CD4-positive, alpha-beta T cell treated with Interleukin-17A for 1 hour (primary cell): ENCODE results near the gene PFN1.
"Not testable (repeated sequence)": the region's sequence is repeated elsewhere in the genome, so short reads cannot be mapped to it uniquely, and the experiment has no call there.

Experiments
- DNase-seq: peaks from one replicate; pipeline ENCODE4 v3.0.0-alpha.2; 2020

The PFN1 gene

DNA sequence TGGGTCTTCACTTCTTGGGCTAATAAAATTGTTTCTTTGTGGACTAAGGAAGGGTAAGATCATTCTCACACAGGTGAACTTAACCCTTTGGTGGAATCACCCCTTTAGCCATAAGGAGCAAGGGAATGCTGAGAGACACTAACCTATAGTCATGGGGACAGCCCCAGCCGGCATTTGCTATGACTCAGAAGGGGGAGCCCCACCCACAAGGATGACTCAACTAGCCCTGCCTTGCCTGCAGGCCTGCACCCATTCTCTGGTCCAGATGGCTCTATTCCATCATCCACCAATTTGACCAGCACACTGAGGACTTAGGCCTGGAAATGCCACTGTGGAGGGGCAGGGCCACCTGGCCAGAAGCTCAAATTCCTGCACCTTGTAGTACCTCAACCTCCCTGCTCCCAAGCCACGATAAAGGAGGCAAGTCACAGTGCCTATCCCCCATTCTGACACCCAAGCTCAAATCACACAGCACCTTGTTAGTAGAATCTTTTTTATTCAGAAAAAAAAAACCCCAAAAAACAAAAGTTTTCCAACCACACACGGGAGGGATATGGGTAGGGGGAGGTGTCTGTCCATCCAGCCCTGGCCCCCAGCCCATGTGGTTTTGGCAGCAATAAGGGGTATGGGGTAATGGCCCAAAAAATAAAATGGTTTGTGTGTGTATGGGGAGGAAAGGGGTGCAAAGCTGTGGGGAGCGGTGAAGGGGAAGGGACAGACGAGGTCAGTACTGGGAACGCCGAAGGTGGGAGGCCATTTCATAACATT, 3.0 kb downstream of the PFN1 start:
- DNase-seq: peak; percentile 78

- no peak for DNase-seq
Measured at GRCh38 chr17:4944554-4945175, 3.7 kb downstream of the PFN1 start.

DNA sequence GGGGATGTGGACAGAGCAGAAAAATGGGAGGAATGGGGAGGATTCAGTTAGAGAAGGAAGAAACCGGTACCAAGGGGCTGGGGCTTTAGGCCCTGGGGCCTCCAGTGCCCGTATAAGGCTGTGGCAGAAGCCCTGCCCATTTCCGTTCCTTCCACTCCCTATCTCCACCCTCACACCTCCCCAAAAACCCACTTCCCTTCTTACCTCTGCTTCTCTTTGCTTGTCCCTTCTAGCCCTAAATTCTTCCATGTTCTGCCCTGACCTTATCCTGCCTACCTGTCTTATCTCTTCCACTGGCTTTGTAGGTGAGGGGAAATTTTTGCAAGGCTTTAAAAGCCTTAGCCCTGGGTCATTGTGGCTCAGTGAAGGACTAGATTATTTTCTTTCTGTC, 4.2 kb downstream of the PFN1 start:
- DNase-seq: peak; percentile 77

- DNase-seq: no peak
Measured at GRCh38 chr17:4942760-4943508, 5.4 kb downstream of the PFN1 start.

DNA sequence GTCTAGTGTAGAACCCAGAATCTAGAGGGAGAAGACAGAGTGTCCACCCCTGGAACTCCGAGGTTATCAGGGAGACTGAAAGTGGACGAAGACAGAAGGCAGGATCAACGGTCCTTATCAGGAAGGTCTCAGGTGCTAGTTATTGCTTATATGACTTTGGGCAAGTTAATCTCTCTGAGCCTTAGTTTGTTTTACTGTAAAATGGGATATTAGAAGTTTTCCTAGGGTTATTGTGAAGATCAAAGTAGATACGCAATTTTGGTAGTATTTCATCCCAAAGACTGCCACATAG, 7.1 kb downstream of the PFN1 start:
- DNase-seq: no peak

DNA sequence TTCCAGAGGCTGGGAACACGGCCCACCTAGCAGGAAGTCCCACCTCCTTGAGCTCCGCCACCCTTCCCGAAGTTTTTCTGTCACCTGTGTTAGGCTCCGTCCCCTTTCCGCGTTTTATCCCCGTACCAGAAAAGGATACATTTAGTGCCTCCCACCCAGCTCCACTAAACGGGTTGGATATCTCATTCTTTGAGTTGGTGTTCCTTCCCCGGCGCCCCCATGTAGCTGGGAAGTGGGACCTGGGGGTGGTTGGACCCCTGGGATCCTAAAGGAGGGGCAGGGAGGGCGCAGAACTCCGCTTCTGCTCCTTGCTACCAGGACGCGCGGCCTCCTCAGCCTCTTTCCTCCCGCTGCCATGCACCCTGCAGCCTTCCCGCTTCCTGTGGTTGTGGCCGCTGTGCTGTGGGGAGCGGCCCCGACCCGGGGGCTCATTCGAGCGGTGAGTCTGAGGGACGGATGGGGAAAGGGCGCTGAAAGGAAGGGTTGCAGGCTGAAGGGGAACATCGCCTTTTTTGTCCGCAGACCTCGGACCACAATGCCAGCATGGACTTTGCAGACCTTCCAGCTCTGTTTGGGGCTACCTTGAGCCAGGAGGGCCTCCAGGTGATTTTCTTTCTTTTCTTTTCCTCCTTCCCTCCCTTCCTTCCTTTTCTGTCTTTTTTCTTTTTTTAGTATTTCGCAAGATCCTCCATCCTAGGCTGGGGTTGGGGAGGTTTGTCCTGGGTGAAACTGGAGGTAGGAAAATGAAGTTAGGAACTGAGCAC, 7.6 kb downstream of the PFN1 start:
- DNase-seq: peak; percentile 40

GRCh38 chr17:4939796-4940554, 8.4 kb downstream of the PFN1 start, which contains the start of the genes RNF167 and SLC25A11:
TSS of gene RNF167 (plus strand) at chr17:4940268. CDS start at chr17:4940910, 642 bp downstream.
TSS of gene SLC25A11 (minus strand) at chr17:4940046. CDS start at chr17:4939910, 136 bp downstream.
- peak; percentile 100 for DNase-seq

DNA sequence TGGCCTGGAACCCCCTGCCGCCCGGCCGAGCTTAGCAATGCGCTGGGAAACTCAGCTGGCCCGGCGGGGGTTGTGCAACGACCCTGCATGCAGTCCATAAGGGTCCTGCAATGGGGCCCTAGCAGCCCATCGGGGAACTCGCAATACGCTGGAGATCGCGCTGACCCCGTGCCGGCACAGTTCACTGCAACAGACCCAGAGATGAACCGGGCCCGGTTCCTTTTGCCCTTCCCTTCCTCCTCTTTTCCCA, 8.9 kb downstream of the PFN1 start:
- DNase-seq: no peak

DNA sequence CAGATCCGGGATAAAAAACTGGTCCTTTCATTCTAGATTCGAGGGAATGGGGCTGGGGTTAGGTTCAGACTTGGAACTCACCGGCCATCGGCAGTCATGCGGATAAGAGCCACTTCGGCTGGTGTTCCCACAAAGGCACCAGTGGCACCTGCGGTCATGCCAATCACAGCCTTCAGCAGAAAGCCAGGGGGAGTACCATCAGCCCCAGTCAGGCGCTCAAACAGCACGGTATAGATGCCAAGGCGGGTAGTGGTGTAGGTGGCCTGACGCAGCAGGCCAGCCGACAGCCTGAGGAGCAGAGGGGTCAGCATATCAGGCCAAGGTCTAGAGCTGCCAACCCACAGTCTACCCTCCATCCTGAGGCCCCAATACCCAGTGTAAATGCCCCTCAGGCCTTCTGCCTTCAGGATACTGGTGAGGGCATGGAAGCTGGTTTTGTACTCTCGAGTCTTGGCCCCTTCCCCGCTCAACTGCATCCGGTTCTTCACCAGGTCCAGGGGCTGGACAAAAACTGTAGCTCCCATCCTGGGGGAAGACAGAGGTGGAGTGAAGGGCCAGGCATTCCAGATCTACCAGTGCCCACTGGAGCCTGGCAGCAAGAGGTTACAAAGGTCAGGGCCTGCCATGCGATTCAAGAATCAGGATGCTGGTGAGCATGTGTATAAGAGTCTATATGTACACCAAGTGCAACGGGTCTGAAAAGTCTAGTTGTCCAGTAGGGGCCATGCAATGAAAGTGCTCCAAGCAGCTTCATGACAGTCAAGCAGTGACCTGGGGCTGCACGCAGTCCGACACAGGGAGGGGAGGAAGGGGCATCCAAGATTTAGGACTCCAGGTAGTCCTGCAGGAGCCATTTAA, 9.4 kb downstream of the PFN1 start:
- DNase-seq: peak; percentile 11

DNA sequence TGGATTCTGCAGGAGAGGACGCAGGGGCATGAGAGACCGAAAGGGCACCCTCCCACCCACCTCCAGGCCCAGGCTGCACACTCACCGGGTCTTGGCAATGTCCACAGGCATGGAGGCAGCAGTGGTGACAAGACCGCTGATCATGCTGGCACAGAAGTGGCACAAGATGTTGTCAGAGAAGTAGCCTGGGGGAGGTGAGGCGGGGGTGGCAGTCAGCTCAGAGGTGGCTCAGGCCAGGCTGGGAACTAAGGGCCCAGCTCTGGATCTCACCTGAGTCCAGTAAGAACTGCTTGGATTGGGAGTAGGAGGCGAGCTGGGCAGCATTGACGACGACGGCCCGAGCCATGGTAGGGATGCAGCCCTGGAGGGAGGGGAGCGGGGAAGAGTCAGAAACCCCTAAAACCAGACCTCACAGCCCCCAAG, 10.2 kb downstream of the PFN1 start:
- no peak for DNase-seq

DNA sequence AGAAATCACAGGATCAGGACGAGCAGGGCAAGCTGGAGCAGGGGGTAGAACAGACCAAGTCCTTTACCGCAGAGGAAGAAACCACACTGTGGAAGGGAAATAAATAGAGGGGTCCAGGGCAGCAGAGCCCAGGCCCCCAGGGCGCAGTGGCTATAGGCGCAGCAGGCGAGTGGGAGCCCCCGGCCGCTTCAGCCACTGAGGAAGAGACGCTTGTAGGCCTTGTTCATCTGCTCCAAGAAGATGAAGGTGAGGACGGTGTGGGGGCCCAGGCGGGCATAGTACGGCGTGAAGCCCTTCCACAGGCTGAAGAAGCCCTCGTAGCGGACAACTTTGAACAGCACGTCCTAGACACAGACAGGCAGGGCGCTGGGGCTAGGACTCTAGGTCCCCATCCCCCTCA, 10.8 kb downstream of the PFN1 start:
- no peak for DNase-seq

GRCh38 chr17:4936436-4936835, 11.9 kb downstream of the PFN1 start:
- DNase-seq: no peak

GRCh38 chr17:4935650-4936049, 12.7 kb downstream of the PFN1 start:
- no peak for DNase-seq

DNA sequence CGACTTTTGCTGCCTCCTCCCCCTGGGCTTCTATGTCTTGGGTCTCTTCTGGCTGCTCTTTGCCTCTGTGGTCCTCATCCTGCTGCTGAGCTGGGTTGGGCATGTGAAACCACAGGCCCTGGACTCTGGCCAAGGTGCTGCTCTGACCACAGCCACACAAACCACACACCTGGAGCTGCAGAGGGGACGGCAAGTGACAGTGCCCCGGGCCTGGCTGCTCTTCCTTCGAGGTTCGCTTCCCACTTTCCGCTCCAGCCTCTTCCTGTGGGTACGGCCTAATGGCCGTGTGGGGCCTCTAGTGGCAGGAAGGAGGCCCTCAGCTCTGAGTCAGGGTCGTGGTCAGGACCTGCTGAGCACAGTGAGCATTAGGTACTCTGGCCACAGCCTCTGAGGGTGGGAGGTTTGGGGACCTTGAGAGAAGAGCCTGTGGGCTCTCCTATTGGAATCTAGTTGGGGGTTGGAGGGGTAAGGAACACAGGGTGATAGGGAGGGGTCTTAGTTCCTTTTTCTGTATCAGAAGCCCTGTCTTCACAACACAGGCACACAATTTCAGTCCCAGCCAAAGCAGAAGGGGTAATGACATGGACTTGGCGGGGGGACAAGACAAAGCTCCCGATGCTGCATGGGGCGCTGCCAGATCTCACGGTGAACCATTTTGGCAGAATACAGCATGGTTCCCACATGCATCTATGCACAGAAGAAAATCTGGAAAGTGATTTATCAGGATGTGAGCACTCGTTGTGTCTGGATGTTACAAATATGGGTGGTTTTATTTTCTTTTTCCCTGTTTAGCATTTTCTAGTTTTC, 14.0 kb downstream of the PFN1 start:
- peak; percentile 26 for DNase-seq

DNA sequence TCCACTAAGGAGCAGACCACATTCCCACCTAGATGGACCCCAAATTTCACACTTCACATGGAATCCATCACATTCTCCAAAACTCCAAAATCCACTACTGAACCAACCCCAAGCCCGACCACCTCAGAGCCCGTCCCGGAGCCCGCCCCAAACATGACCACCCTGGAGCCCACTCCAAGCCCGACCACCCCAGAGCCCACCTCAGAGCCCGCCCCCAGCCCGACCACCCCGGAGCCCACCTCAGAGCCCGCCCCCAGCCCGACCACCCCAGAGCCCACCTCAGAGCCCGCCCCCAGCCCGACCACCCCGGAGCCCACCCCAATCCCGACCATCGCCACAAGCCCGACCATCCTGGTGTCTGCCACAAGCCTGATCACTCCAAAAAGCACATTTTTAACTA, 14.7 kb downstream of the PFN1 start:
- DNase-seq: no peak

DNA sequence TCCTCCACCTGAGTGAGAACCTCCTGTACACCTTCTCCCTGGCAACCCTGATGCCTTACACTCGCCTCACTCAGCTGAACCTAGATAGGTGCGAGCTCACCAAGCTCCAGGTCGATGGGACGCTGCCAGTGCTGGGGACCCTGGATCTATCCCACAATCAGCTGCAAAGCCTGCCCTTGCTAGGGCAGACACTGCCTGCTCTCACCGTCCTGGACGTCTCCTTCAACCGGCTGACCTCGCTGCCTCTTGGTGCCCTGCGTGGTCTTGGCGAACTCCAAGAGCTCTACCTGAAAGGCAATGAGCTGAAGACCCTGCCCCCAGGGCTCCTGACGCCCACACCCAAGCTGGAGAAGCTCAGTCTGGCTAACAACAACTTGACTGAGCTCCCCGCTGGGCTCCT, 15.6 kb downstream of the PFN1 start:
- no peak for DNase-seq

- no peak for DNase-seq
Measured at GRCh38 chr17:4931963-4932362, 16.4 kb downstream of the PFN1 start, which contains the start of gene GP1BA. TSS of gene GP1BA (plus strand) at chr17:4932277. CDS start at chr17:4932605, 328 bp downstream.

DNA sequence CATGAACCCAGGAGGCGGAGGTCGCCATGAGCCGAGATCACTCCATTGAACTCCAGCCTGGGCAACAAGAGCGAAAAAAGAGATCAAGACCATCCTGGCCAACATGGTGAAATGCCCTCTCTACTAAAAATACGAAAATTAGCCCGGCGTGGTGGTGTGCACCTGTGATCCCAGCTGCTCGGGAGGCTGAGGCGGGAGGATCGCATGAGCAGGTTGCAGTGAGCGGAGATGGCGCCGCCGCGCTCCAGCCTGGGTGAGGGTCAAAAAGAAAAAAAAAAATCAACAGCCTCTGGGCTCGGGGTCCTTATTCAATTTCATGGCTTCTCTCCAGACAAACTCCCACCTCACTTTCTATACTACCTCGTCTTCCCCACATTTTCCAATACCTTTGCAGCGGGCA, 19.4 kb downstream of the PFN1 start:
- DNase-seq: no peak

- not testable (repeated sequence) for DNase-seq
Measured at GRCh38 chr17:4926577-4927335, 21.6 kb downstream of the PFN1 start.

GRCh38 chr17:4921320-4921719, 27.0 kb downstream of the PFN1 start:
- DNase-seq: no peak
